DOHH2 (cell line): ENCODE data around the gene ZBTB12.

Experiments used
- H3F3A ChIP-seq: fragments of 200-600 bp; sonication (generic), shearing (Covaris generic); 2 replicates; pipeline ENCODE4 v1.6.0; 2016; ENCODE audit warnings: antibody characterized with exemption, mild to moderate bottlenecking; ENCODE audit not compliant: control insufficient read depth, insufficient read depth
- H3K27ac ChIP-seq: fragments of 200-600 bp; sonication (generic); 2 replicates; pipeline ENCODE4 v1.5.1; 2014; ENCODE audit warnings: low read depth, mild to moderate bottlenecking, low read length, moderate library complexity
- H3K27me3 ChIP-seq: fragments of 200-600 bp; sonication (generic); 2 replicates; pipeline ENCODE4 v1.6.1; 2014; ENCODE audit warnings: mild to moderate bottlenecking, low read length, mixed read lengths; ENCODE audit not compliant: control insufficient read depth
- H3K36me3 ChIP-seq: fragments of 200-600 bp; sonication (generic); 2 replicates; pipeline ENCODE4 v1.6.1; 2014; ENCODE audit warnings: mild to moderate bottlenecking, low read length, moderate library complexity, mixed read lengths; ENCODE audit not compliant: control insufficient read depth
- H3K4me1 ChIP-seq: fragments of 200-600 bp; sonication (generic); 2 replicates; pipeline ENCODE4 v1.6.1; 2014; ENCODE audit warnings: mild to moderate bottlenecking, low read length, mixed read lengths; ENCODE audit not compliant: control insufficient read depth
- H3K4me2 ChIP-seq: fragments of 200-600 bp; sonication (generic); 2 replicates; pipeline ENCODE4 v1.6.0; 2014; ENCODE audit warnings: mild to moderate bottlenecking, low read length, moderate library complexity
- H3K4me3 ChIP-seq: fragments of 200-600 bp; sonication (generic); 2 replicates; pipeline ENCODE4 v1.5.1; 2014; ENCODE audit warnings: mild to moderate bottlenecking, low read length, mixed read lengths
- H3K79me2 ChIP-seq: fragments of 200-600 bp; sonication (generic); 2 replicates; pipeline ENCODE4 v1.6.1; 2014; ENCODE audit warnings: mild to moderate bottlenecking, low read length, mixed read lengths; ENCODE audit not compliant: control insufficient read depth
- H3K9me2 ChIP-seq: fragments of 200-600 bp; sonication (generic); replicated peaks from 2 replicates; pipeline ENCODE4 v1.6.1; 2014; ENCODE audit warnings: mild to moderate bottlenecking, low read length, mixed read lengths; ENCODE audit not compliant: control insufficient read depth
- H3K9me3 ChIP-seq: fragments of 200-600 bp; sonication (generic); 2 replicates; pipeline ENCODE4 v1.6.1; 2014; ENCODE audit warnings: antibody characterized with exemption, low read length, mixed read lengths; ENCODE audit not compliant: control insufficient read depth, insufficient read depth
- H4K20me1 ChIP-seq: fragments of 200-600 bp; sonication (generic); 2 replicates; pipeline ENCODE4 v1.6.0; 2014; ENCODE audit warnings: low read depth, mild to moderate bottlenecking, antibody characterized with exemption, low read length, moderate library complexity; ENCODE audit not compliant: control insufficient read depth, insufficient read depth
- EZH2phosphoT487 ChIP-seq: fragments of 200-600 bp; sonication (generic); IDR thresholded peaks from 2 replicates; pipeline ENCODE4 v1.6.1; 2017; ENCODE audit warnings: borderline replicate concordance, mild to moderate bottlenecking, antibody characterized with exemption, low read length, moderate library complexity, mixed read lengths
- TF ChIP-seq, protein P1 (sequence below): fragments of 200-600 bp; sonication (generic); IDR thresholded peaks from one replicate; pipeline ENCODE4 v1.5.1; 2014; ENCODE audit warnings: antibody characterized with exemption, mild to moderate bottlenecking, low read depth, low read length; ENCODE audit not compliant: poor library complexity, severe bottlenecking

The ZBTB12 gene

DNA sequence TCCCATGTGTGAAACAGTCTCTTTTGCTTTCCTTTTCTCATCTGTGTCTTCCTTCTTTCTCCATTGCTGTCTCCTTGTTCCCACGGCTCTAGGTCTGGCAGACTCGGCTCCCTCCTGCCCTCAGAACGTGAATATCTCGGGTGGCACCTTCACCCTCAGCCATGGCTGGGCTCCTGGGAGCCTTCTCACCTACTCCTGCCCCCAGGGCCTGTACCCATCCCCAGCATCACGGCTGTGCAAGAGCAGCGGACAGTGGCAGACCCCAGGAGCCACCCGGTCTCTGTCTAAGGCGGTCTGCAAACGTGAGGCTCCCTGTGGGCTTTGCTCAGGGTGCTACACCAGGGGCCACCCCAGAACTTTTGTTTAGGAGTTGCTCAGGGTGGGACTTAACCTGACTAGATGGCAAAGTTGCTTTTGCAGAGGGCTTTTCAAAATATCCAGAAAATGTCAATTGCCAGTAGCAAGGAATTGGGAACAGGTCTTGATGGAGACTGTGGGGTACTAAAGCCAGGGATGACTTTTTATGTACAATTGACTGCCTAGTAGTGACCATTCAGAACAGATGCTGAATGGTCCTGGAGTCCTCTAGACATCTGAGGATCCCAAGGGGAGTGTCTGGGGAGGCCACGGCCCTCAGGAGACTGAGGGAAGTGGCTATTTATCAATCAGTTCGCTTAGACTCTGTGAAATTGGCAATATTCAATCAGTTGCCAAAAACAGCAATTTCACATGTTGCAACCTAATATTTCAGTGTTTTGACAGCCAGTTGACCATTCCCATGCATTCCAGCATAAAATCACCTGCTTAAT is 26.2 kb upstream of the ZBTB12 start:
- no peaks in the 10 kb centered on the region for H4K20me1 ChIP-seq
- no peaks in the 10 kb centered on the region for H3K79me2 ChIP-seq
- H3K36me3 ChIP-seq = no peaks in the 10 kb centered on the region
- TF ChIP-seq, protein P1, sequence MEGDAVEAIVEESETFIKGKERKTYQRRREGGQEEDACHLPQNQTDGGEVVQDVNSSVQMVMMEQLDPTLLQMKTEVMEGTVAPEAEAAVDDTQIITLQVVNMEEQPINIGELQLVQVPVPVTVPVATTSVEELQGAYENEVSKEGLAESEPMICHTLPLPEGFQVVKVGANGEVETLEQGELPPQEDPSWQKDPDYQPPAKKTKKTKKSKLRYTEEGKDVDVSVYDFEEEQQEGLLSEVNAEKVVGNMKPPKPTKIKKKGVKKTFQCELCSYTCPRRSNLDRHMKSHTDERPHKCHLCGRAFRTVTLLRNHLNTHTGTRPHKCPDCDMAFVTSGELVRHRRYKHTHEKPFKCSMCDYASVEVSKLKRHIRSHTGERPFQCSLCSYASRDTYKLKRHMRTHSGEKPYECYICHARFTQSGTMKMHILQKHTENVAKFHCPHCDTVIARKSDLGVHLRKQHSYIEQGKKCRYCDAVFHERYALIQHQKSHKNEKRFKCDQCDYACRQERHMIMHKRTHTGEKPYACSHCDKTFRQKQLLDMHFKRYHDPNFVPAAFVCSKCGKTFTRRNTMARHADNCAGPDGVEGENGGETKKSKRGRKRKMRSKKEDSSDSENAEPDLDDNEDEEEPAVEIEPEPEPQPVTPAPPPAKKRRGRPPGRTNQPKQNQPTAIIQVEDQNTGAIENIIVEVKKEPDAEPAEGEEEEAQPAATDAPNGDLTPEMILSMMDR = no peak
- no peak for TF ChIP-seq EZH2phosphoT487
- no peak overlapping the region for H3K27ac ChIP-seq
- no peak overlapping the region for H3K4me2 ChIP-seq
- H3K9me2 ChIP-seq = no peaks in the 10 kb centered on the region
- peaks cover 2% of the 10 kb centered on the region; the same call in 1 of the 2 replicates for H3K27me3 ChIP-seq
- no peaks in the 10 kb centered on the region for H3K9me3 ChIP-seq
- H3K4me3 ChIP-seq = no peak overlapping the region
- H3F3A ChIP-seq = no peaks in the 10 kb centered on the region
- H3K4me1 ChIP-seq = no peaks in the 10 kb centered on the region

DNA sequence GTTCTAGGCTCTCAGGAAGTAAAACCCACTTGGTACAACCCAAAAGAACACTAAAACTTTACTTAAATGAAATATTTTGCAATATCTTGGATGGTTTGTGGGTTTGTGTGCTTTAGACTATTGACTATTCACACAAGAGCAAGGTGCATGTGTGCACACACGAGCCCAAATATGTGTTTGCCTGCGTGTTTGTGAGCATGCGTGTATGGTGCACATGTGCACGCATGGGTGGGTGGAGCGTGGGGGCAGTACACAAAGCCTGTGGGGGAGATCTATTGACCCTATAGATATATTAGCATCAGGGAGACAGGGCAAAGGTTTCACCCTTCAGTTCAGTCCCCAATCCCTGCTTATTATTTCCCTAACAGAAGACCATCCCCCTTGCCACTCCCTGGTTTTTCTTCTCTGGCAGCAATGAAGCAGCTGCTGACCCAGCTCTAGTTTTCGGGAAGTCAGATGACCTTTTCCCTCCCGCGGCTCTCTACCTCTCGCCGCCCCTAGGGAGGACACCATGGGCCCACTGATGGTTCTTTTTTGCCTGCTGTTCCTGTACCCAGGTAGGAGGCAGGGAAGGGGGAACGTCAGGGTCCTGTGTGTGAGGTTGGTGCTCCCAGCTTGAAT is 25.5 kb upstream of the ZBTB12 start, which contains the start of gene C2:
C2 (plus strand) TSS at position 476 of the 621 bp plus-strand sequence; CDS start at position 512, 36 bp downstream.
- Histone ChIP-seq H3K36me3 (no peaks in the 10 kb centered on the region), H3K9me3 (no peaks in the 10 kb centered on the region), H3K27ac (no peak within 1 kb of the TSS), H3K9me2 (no peaks in the 10 kb centered on the region), H3F3A (no peaks in the 10 kb centered on the region), H3K4me3 (no peak within 1 kb of the TSS), H3K4me2 (no peak within 1 kb of the TSS), H3K79me2 (no peaks in the 10 kb centered on the region), H3K4me1 (no peaks in the 10 kb centered on the region), H3K27me3 (peaks cover 2% of the 10 kb centered on the region; the same call in 1 of the 2 replicates), H4K20me1 (no peaks in the 10 kb centered on the region)
- no peak for TF ChIP-seq EZH2phosphoT487
- TF ChIP-seq, protein P1 = no peak

DNA sequence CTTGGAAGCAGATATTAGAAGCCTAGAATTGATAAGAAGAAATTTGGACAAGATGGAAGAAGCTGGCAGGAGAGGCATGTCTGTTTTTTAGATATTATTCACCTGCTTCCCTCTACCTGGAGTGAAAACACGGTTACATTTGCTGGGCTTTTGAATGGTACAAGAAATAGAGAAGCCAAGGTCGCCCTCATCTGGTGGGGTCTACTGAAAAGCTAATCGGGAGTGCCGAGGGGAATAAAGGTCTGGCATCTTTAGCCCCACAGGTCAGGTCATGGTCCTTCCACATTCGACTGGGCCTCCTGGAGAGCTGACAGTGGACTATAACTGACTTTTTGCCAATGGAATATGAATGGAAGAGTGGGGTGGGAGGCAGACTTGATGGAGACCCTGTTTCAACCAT is 21.1 kb upstream of the ZBTB12 start:
- Histone ChIP-seq H3K4me2 (no peak overlapping the region), H3K27ac (no peak overlapping the region), H3K9me3 (no peaks in the 10 kb centered on the region), H3K9me2 (no peaks in the 10 kb centered on the region), H3K36me3 (no peaks in the 10 kb centered on the region), H3F3A (no peaks in the 10 kb centered on the region), H3K27me3 (peaks cover 2% of the 10 kb centered on the region; the same call in 1 of the 2 replicates), H3K4me1 (no peaks in the 10 kb centered on the region), H4K20me1 (no peaks in the 10 kb centered on the region), H3K79me2 (no peaks in the 10 kb centered on the region), H3K4me3 (no peak overlapping the region)
- TF ChIP-seq, protein P1 = peak; percentile 36
- no peak for TF ChIP-seq EZH2phosphoT487
